GM21737 (cell line): ENCODE measurements around the gene SLC6A3.

ENCODE experiments used
- ATAC-seq: cut with Tn5 transposase; IDR thresholded peaks from one replicate; pipeline ENCODE4 v1.9.1; 2021; ENCODE audit warnings: mild to moderate bottlenecking, moderate library complexity; ENCODE audit not compliant: unreplicated experiment

The SLC6A3 gene

DNA sequence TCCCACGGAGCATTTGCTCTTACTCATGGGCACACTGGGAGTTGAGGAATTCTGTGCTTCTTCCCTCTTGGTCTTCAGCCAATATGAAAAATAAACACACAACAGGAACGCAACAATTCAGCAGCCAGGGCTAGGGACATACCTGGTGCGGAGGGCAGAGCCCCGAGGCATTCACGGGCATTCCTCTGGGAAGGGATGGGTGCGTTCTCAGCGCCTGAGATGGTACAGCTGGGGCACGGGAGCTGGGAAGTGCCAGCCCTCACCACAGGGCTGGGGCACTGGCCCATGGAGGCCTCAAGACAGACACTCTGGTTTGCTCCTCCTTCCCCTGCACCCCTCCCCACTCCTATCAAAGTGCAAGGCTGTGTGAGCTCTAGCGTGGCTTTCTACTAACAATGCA, 2.1 kb downstream of the SLC6A3 start:
- no peak for ATAC-seq

- ATAC-seq: no peak
These were observed 2.8 kb downstream of the SLC6A3 start for GRCh38 chr5:1442222-1443145.

- ATAC-seq: no peak
These were observed 3.9 kb downstream of the SLC6A3 start for GRCh38 chr5:1441166-1441865.

DNA sequence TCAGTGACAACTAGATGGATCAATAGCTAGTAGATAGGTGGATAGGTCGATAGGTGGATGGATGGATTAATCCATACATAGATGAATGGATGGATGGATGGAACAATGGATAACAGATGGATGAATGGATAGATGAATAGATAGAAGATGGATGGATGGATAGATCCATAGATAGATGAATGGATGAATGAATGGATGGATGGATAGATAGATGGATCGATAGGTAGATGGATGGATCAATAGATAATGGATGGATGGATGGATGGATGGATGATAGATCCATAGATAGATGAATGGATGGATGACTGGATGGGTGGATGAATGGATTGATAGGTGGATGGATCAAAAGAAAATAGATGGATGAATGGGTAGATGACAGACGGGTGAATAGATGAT, 5.1 kb downstream of the SLC6A3 start:
- no peak for ATAC-seq

DNA sequence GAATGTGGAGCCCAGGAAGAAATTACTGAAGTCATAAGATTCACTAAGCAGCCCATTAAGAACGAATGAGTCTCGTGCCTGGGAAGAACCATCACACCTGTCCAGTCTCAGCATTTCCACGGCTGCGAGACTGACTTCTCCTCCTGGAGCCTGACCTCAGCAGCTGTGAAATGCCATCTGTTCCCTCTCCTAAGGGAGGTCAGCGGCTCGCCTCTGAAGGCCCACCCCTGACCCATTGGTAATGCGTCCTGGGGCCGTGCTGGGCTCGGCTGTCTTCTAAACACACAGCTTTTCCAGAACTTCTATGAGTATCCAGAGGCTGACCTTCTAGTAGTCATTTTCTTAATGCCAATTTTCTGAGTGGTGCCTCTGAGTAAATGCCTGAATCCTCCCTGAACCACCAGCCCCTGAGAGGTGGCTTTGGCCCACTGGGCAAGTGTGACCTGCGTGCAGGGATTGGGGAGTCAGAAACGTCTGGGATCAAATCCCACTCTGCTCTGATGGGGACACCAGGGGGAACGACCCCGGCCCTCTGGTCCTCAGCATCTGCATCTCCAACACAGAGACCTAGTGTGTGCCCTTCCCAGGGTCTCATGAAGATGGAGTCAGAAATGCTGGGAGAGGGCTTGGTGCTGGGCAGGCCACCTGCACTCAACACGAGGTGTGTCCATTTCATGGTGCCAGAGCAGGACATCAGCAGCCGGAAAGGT, 5.7 kb downstream of the SLC6A3 start:
- no peak for ATAC-seq

- ATAC-seq: no peak
These were observed 6.4 kb downstream of the SLC6A3 start for GRCh38 chr5:1438871-1439270.

GRCh38 chr5:1437876-1438559, 7.2 kb downstream of the SLC6A3 start:
- ATAC-seq: no peak

DNA sequence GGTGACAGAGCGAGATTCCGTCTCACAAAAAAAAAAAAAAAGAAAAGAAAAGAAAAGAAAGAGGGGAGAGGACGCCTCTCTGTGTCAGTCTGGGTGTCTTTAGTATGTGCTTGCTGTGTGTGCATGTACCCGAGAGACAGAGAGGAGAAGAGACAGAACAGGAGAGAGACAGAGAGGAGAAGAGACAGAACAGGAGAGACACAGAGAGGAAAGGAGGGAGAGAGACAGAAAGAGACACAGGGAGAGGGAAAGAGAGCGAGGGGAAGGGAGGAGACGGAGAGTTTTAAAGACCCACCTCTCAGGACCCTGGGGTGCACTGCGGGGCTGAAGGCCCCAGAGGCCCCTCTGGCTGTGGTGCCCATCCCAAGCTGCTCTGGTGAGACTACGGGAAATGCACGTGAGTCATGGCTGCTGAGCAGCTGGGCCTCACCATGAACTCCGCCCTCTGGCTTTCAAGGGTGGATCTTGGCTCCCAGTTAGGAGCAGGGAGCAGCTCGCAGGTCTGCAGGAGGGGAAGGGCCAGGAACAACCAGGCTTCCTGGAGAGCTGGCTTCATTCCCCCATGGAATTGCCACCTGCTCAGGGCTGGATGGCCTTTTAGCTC, 7.9 kb downstream of the SLC6A3 start:
- ATAC-seq: no peak

- no peak for ATAC-seq
These were observed 8.6 kb downstream of the SLC6A3 start for GRCh38 chr5:1436681-1437080.

DNA sequence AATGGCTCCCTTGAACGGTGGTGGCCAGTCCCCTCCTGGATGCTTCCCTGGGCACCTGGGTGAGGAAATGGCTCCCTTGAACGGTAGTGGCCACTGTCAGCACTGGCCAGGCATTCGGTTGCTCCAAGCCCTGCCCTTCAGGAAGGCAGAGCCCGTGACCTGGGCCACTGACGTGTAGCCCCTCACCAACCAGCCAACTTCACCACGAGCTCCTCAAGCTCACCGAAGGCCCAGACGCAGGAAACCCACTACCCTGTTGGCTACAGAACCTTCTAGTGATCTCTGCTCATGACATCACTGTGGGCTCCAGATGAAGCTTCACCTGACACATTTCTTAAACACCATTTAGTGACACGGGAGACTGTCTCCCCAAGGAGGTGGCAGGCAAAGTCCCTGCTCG, 9.2 kb downstream of the SLC6A3 start:
- ATAC-seq: no peak

DNA sequence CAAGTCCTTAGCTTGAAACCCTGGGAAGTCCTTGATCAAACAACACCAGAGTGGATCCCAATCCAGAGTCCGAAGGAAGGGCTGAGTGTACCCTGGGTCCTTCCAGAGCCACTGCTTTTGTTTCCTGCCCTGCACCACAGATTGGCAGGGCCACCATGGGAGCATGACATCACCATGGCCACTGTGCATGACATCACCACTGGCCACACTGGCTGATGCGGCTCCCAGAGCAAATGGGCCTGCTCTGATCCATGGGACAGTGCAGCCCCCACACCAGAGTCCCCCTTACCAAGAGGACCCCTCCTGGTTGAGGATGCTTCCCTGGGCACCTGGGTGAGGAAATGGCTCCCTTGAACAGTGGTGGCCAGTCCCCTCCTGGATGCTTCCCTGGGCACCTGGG, 9.9 kb downstream of the SLC6A3 start:
- no peak for ATAC-seq

DNA sequence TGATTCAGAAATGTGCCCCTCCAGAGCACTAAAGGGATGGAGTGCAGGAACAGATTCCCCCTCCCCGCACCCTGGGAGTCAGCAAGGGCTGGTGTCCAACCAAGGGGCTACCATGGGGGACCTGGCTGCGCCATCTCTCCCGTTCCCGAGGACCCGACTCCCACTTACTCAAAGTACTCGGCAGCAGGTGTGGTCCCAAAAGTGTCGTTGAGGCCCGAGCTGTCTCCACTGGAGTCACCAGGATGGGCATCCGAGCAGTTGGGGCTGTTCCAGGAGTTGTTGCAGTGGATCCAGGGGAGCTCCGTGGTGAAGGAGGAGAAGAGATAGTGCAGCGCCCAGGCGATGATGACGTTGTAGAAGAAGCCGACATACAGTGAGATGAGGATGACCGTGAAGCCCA, 12.9 kb downstream of the SLC6A3 start:
- no peak for ATAC-seq

DNA sequence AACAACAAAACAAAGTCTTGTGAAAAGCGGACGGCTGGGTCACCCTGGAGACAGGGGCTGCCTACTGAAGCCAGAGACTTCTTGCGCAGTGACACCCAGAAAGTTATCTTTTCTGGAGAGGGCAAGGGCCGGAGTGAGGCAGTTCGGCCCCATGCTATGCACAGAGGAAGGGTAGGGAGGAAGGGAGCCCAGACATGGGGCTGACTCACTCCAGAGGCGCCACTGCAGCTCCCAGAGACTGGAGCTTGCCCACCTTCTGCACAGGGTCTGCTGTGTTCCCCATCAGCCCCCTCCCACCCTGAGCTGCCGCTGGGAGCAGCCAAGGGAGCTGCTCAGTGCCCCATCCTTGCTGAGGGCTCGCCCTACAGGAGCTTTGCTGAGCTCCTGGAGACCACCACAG, 13.3 kb downstream of the SLC6A3 start:
- no peak for ATAC-seq

DNA sequence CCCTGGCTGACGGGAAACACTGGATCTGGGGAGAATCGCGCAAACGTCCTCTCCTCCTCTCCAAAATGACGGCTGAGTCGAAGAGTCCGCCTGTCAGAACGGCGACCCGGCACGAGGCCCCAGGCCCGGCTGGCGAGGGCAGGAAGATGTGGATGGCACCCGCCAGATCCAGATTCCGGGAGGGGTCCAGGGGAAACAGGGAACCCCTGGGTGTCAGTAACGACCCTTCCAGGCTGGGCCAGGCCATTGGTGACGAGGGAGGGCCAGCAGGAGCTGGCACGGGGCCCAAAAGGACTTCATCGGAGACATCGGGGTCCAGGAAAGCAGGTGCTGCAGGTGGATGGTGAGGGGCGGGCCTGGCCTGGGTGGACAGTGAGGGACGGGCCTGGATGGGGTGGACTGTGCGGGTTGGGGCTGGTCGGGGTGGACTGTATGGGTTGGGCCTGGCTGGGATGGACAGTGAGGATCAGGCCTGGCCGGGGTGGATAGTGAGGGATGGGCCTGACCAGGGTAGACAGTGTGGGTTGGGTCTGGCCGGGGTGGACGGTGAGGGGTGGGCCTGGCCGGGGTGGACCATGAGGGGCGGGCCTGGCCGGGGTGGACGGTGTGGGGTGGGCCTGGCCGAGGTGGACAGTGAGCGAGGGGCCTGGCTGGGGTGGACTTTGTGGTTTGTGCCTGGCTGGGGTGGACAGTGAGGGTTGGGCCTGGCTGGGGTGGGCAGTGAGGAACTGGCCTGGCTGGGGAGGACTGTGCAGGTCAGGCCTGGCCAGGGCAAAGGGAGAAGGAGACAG, 14.0 kb downstream of the SLC6A3 start:
- ATAC-seq: no peak

GRCh38 chr5:1430121-1430795, 15.0 kb downstream of the SLC6A3 start:
- no peak for ATAC-seq

- no peak for ATAC-seq
These were observed 15.7 kb downstream of the SLC6A3 start for GRCh38 chr5:1429496-1429895.

GRCh38 chr5:1429066-1429465, 16.2 kb downstream of the SLC6A3 start:
- no peak for ATAC-seq

- ATAC-seq: no peak
These were observed 17.1 kb downstream of the SLC6A3 start for GRCh38 chr5:1428107-1428506.

DNA sequence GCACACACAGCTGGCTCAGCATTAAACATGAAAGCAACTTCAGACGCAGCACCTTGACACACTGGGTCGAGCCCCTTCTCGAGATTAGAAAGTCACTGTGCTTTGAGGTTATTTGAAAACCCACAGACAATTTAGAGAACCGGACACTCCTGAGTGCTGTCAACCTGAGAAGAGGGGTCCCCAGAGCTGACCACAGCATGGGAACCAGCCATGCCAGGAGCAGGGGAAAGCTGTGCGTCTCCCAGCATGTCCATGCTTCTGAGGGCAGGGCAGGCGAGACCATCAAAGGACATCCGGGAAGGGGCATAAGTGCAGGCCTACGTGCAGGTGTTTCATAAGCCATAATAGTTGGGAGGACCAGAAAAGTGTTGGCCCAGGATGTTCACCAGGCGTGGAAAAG, 20.5 kb downstream of the SLC6A3 start:
- no peak for ATAC-seq
